ENCODE results near the gene ALPL. TPM values are rescaled to one million over a fixed set of nuclear protein-coding genes. Genes with fewer than 3 reads are reported as not detected.

ALPL gene
- total RNA-seq, 1 experiment from 2014 or later = 140 TPM

DNA sequence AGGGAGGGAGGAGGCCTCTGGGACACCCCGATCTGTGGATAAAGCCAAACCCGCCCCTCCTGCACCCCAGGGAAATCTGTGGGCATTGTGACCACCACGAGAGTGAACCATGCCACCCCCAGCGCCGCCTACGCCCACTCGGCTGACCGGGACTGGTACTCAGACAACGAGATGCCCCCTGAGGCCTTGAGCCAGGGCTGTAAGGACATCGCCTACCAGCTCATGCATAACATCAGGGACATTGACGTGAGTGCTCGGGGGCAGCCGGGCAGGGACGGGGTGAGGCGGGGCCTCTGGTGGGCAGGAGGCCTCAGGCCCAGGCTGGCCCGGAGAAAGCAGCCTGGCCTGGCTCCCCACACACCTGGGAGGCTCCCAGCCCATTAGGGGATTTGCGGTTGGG lies 54.7 kb downstream of the ALPL start (continued):
- TF ChIP-seq, protein P1, sequence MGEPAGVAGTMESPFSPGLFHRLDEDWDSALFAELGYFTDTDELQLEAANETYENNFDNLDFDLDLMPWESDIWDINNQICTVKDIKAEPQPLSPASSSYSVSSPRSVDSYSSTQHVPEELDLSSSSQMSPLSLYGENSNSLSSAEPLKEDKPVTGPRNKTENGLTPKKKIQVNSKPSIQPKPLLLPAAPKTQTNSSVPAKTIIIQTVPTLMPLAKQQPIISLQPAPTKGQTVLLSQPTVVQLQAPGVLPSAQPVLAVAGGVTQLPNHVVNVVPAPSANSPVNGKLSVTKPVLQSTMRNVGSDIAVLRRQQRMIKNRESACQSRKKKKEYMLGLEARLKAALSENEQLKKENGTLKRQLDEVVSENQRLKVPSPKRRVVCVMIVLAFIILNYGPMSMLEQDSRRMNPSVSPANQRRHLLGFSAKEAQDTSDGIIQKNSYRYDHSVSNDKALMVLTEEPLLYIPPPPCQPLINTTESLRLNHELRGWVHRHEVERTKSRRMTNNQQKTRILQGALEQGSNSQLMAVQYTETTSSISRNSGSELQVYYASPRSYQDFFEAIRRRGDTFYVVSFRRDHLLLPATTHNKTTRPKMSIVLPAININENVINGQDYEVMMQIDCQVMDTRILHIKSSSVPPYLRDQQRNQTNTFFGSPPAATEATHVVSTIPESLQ (CRISPR knock-in tag; IDR thresholded peaks at IDR 0.05) = no peak
- no peak for TF ChIP-seq USF1 (CRISPR knock-in tag; IDR thresholded peaks at IDR 0.05)
- TF ChIP-seq, protein P2, sequence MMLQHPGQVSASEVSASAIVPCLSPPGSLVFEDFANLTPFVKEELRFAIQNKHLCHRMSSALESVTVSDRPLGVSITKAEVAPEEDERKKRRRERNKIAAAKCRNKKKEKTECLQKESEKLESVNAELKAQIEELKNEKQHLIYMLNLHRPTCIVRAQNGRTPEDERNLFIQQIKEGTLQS (CRISPR knock-in tag; conservative IDR thresholded peaks at IDR 0.05) = no peak

DNA sequence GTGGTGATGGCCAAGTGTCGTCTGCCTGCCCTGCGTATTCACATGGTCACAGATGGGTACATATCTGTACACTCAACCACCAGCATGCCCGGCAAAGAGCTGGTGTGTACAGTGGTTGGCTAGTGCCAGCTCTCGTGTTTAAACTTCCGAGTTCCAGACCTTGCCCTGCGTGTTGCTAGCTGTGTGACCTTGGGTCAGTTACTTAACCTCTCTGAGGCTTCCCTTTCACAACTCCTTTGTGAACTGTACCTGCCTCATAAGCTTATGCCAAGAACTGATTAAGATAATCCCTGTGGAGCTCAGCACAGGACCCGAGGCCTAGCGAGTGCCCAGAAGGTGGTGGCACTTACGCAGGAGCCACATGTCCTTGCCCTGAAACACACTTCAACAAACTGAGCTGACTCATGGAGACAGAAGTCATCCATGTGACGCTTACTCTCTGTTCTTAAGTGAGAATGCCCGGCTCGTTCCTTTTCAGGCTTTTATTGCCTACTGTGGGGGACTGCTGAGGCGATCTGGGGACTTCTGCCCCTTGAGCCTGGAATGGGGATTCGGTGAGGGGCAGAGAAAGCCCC lies 55.4 kb downstream of the ALPL start:
- Mint-ChIP-seq H3K36me3 (peaks cover 6% of the 10 kb centered on the region), H3K4me1 (peaks cover 6% of the 10 kb centered on the region; the same call in 1 of the 2 replicates), H3K27ac (no peak overlapping the region; the same call in 1 of the 2 replicates), H3K27me3 (ENCODE audit: low read depth) (no peaks in the 10 kb centered on the region), H3K9me3 (no peaks in the 10 kb centered on the region), H3K4me3 (no peak overlapping the region)
- CTCF ChIA-PET = interaction anchor here (0.9 to 1.0 kb wide), 2 partner anchors 196 to 294 kb away, joined by 3 read pairs; no protein-coding TSS in a partner anchor
- DNase-seq (ENCODE audit: low spot score) (no peak), ATAC-seq (no peak)
- POLR2A ChIA-PET = no interaction called here
- TF ChIP-seq JUN (CRISPR knock-in tag; IDR thresholded peaks at IDR 0.05) (no peak), CREB1 (CRISPR knock-in tag; IDR thresholded peaks at IDR 0.05) (no peak), SOX15 (CRISPR knock-in tag; IDR thresholded peaks at IDR 0.05) (no peak), FOXK1 (CRISPR knock-in tag; IDR thresholded peaks at IDR 0.05) (no peak), GABPB1 (CRISPR knock-in tag; IDR thresholded peaks at IDR 0.05) (no peak), OVOL2 (CRISPR knock-in tag; IDR thresholded peaks at IDR 0.05; ENCODE audit: borderline replicate concordance) (no peak), ZNF263 (CRISPR knock-in tag; IDR thresholded peaks at IDR 0.05; ENCODE audit: low read depth) (no peak), ZBTB21 (CRISPR knock-in tag; IDR thresholded peaks at IDR 0.05; ENCODE audit: borderline replicate concordance) (no peak), NR2C2 (CRISPR knock-in tag; IDR thresholded peaks at IDR 0.05) (no peak), ETV6 (CRISPR knock-in tag; IDR thresholded peaks at IDR 0.05) (no peak), FOXP4 (CRISPR knock-in tag; IDR thresholded peaks at IDR 0.05) (no peak), NR3C1 (CRISPR knock-in tag; conservative IDR thresholded peaks at IDR 0.05; ENCODE audit: low read depth) (no peak), E2F4 (CRISPR knock-in tag; IDR thresholded peaks at IDR 0.05; ENCODE audit: borderline replicate concordance, low read depth) (no peak), ZNF671 (CRISPR knock-in tag; IDR thresholded peaks at IDR 0.05) (no peak)
- TF ChIP-seq, protein P3, sequence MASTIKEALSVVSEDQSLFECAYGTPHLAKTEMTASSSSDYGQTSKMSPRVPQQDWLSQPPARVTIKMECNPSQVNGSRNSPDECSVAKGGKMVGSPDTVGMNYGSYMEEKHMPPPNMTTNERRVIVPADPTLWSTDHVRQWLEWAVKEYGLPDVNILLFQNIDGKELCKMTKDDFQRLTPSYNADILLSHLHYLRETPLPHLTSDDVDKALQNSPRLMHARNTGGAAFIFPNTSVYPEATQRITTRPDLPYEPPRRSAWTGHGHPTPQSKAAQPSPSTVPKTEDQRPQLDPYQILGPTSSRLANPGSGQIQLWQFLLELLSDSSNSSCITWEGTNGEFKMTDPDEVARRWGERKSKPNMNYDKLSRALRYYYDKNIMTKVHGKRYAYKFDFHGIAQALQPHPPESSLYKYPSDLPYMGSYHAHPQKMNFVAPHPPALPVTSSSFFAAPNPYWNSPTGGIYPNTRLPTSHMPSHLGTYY (CRISPR knock-in tag; IDR thresholded peaks at IDR 0.05) = no peak
- TF ChIP-seq, protein P4, sequence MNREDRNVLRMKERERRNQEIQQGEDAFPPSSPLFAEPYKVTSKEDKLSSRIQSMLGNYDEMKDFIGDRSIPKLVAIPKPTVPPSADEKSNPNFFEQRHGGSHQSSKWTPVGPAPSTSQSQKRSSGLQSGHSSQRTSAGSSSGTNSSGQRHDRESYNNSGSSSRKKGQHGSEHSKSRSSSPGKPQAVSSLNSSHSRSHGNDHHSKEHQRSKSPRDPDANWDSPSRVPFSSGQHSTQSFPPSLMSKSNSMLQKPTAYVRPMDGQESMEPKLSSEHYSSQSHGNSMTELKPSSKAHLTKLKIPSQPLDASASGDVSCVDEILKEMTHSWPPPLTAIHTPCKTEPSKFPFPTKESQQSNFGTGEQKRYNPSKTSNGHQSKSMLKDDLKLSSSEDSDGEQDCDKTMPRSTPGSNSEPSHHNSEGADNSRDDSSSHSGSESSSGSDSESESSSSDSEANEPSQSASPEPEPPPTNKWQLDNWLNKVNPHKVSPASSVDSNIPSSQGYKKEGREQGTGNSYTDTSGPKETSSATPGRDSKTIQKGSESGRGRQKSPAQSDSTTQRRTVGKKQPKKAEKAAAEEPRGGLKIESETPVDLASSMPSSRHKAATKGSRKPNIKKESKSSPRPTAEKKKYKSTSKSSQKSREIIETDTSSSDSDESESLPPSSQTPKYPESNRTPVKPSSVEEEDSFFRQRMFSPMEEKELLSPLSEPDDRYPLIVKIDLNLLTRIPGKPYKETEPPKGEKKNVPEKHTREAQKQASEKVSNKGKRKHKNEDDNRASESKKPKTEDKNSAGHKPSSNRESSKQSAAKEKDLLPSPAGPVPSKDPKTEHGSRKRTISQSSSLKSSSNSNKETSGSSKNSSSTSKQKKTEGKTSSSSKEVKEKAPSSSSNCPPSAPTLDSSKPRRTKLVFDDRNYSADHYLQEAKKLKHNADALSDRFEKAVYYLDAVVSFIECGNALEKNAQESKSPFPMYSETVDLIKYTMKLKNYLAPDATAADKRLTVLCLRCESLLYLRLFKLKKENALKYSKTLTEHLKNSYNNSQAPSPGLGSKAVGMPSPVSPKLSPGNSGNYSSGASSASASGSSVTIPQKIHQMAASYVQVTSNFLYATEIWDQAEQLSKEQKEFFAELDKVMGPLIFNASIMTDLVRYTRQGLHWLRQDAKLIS (CRISPR knock-in tag; IDR thresholded peaks at IDR 0.05; ENCODE audit: borderline replicate concordance) = no peak
- TF ChIP-seq, protein P5, sequence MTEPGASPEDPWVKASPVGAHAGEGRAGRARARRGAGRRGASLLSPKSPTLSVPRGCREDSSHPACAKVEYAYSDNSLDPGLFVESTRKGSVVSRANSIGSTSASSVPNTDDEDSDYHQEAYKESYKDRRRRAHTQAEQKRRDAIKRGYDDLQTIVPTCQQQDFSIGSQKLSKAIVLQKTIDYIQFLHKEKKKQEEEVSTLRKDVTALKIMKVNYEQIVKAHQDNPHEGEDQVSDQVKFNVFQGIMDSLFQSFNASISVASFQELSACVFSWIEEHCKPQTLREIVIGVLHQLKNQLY (CRISPR knock-in tag; IDR thresholded peaks at IDR 0.05) = no peak
- TF ChIP-seq, protein P6, sequence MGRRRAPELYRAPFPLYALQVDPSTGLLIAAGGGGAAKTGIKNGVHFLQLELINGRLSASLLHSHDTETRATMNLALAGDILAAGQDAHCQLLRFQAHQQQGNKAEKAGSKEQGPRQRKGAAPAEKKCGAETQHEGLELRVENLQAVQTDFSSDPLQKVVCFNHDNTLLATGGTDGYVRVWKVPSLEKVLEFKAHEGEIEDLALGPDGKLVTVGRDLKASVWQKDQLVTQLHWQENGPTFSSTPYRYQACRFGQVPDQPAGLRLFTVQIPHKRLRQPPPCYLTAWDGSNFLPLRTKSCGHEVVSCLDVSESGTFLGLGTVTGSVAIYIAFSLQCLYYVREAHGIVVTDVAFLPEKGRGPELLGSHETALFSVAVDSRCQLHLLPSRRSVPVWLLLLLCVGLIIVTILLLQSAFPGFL (CRISPR knock-in tag; IDR thresholded peaks at IDR 0.05; ENCODE audit: borderline replicate concordance) = no peak
- TF ChIP-seq, protein P7, sequence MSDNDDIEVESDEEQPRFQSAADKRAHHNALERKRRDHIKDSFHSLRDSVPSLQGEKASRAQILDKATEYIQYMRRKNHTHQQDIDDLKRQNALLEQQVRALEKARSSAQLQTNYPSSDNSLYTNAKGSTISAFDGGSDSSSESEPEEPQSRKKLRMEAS (CRISPR knock-in tag; IDR thresholded peaks at IDR 0.05) = no peak
